Measurements from ENCODE around the gene OSBPL6.

OSBPL6 gene

GRCh38 chr2:178441426-178441825 lies 247.1 kb downstream of the OSBPL6 start:
- no peaks in the 10 kb centered on the region for H3K9me2 ChIP-seq (replicated peaks; ENCODE audit: control insufficient read depth, low read length)
- H3F3A ChIP-seq (ENCODE audit: control insufficient read depth, insufficient read depth): no peaks in the 10 kb centered on the region
- no peaks in the 10 kb centered on the region for H3K27me3 ChIP-seq (ENCODE audit: control insufficient read depth, low read length)
- no peaks in the 10 kb centered on the region for H3K4me1 ChIP-seq (ENCODE audit: control insufficient read depth, low read length)
- no peaks in the 10 kb centered on the region for H4K20me1 ChIP-seq (ENCODE audit: control insufficient read depth, insufficient read depth, low read depth, low read length)
- H3K4me2 ChIP-seq (ENCODE audit: low read length): no peak overlapping the region
- peaks cover 90% of the 10 kb centered on the region for H3K36me3 ChIP-seq (ENCODE audit: control insufficient read depth, low read length)
- peaks cover 3% of the 10 kb centered on the region; the same call in 1 of the 2 replicates for H3K79me2 ChIP-seq (ENCODE audit: control insufficient read depth, low read length)
- no peak overlapping the region for H3K27ac ChIP-seq (ENCODE audit: low read depth, low read length)
- H3K4me3 ChIP-seq (ENCODE audit: low read length): no peak overlapping the region
- H3K9me3 ChIP-seq (ENCODE audit: control insufficient read depth, insufficient read depth, low read length): no peaks in the 10 kb centered on the region
- no peak for TF ChIP-seq EZH2phosphoT487 (IDR thresholded peaks at IDR 0.05; ENCODE audit: borderline replicate concordance, low read length)
- no peak for TF ChIP-seq CTCF (IDR thresholded peaks at IDR 0.05; ENCODE audit: low read depth, low read length, poor library complexity, severe bottlenecking)

GRCh38 chr2:178448968-178449661 lies 254.8 kb downstream of the OSBPL6 start:
- H3K79me2 ChIP-seq (ENCODE audit: control insufficient read depth, low read length): peaks cover 34% of the 10 kb centered on the region
- peaks cover 54% of the 10 kb centered on the region for H3K36me3 ChIP-seq (ENCODE audit: control insufficient read depth, low read length)
- H3K9me2 ChIP-seq (replicated peaks; ENCODE audit: control insufficient read depth, low read length): no peaks in the 10 kb centered on the region
- 0 out of 2 replicates have a peak, but pooled peaks cover 4% of the 10 kb centered on the region for H3F3A ChIP-seq (ENCODE audit: control insufficient read depth, insufficient read depth)
- H3K27me3 ChIP-seq (ENCODE audit: control insufficient read depth, low read length): no peaks in the 10 kb centered on the region
- H4K20me1 ChIP-seq (ENCODE audit: control insufficient read depth, insufficient read depth, low read depth, low read length): peaks cover 6% of the 10 kb centered on the region; the same call in 1 of the 2 replicates
- peak overlapping the region; percentile 79 for H3K4me2 ChIP-seq (ENCODE audit: low read length)
- peaks cover 29% of the 10 kb centered on the region for H3K4me1 ChIP-seq (ENCODE audit: control insufficient read depth, low read length)
- H3K4me3 ChIP-seq (ENCODE audit: low read length): peak overlapping the region; percentile 93
- H3K9me3 ChIP-seq (ENCODE audit: control insufficient read depth, insufficient read depth, low read length): no peaks in the 10 kb centered on the region
- TF ChIP-seq CTCF (IDR thresholded peaks at IDR 0.05; ENCODE audit: low read depth, low read length, poor library complexity, severe bottlenecking) (no peak), EZH2phosphoT487 (IDR thresholded peaks at IDR 0.05; ENCODE audit: borderline replicate concordance, low read length) (no peak)
- H3K27ac ChIP-seq (ENCODE audit: low read depth, low read length): no peak overlapping the region

- peaks cover 47% of the 10 kb centered on the region for H3K36me3 ChIP-seq (ENCODE audit: control insufficient read depth, low read length)
- H3K4me1 ChIP-seq (ENCODE audit: control insufficient read depth, low read length): peaks cover 29% of the 10 kb centered on the region
- H3F3A ChIP-seq (ENCODE audit: control insufficient read depth, insufficient read depth): 0 out of 2 replicates have a peak, but pooled peaks cover 4% of the 10 kb centered on the region
- H3K9me2 ChIP-seq (replicated peaks; ENCODE audit: control insufficient read depth, low read length): no peaks in the 10 kb centered on the region
- H3K4me3 ChIP-seq (ENCODE audit: low read length): peak overlapping the region; percentile 93
- peaks cover 6% of the 10 kb centered on the region; the same call in 1 of the 2 replicates for H4K20me1 ChIP-seq (ENCODE audit: control insufficient read depth, insufficient read depth, low read depth, low read length)
- H3K9me3 ChIP-seq (ENCODE audit: control insufficient read depth, insufficient read depth, low read length): no peaks in the 10 kb centered on the region
- H3K4me2 ChIP-seq (ENCODE audit: low read length): peak overlapping the region; percentile 79
- TF ChIP-seq EZH2phosphoT487 (IDR thresholded peaks at IDR 0.05; ENCODE audit: borderline replicate concordance, low read length): no peak
- H3K27ac ChIP-seq (ENCODE audit: low read depth, low read length): peak overlapping the region; percentile 79
- peaks cover 34% of the 10 kb centered on the region for H3K79me2 ChIP-seq (ENCODE audit: control insufficient read depth, low read length)
- no peaks in the 10 kb centered on the region for H3K27me3 ChIP-seq (ENCODE audit: control insufficient read depth, low read length)
These were observed 255.6 kb downstream of the OSBPL6 start for GRCh38 chr2:178449700-178450523.

- Histone ChIP-seq H3K79me2 (ENCODE audit: control insufficient read depth, low read length) (peaks cover 34% of the 10 kb centered on the region), H3K36me3 (ENCODE audit: control insufficient read depth, low read length) (peaks cover 42% of the 10 kb centered on the region), H4K20me1 (ENCODE audit: control insufficient read depth, insufficient read depth, low read depth, low read length) (peaks cover 6% of the 10 kb centered on the region; the same call in 1 of the 2 replicates), H3K9me3 (ENCODE audit: control insufficient read depth, insufficient read depth, low read length) (no peaks in the 10 kb centered on the region), H3K27me3 (ENCODE audit: control insufficient read depth, low read length) (no peaks in the 10 kb centered on the region), H3K4me2 (ENCODE audit: low read length) (peak overlapping the region; percentile 79), H3K27ac (ENCODE audit: low read depth, low read length) (peak overlapping the region; percentile 79), H3K4me1 (ENCODE audit: control insufficient read depth, low read length) (peaks cover 29% of the 10 kb centered on the region), H3K9me2 (replicated peaks; ENCODE audit: control insufficient read depth, low read length) (no peaks in the 10 kb centered on the region), H3F3A (ENCODE audit: control insufficient read depth, insufficient read depth) (0 out of 2 replicates have a peak, but pooled peaks cover 4% of the 10 kb centered on the region), H3K4me3 (ENCODE audit: low read length) (peak overlapping the region; percentile 93)
- TF ChIP-seq CTCF (IDR thresholded peaks at IDR 0.05; ENCODE audit: low read depth, low read length, poor library complexity, severe bottlenecking) (no peak), EZH2phosphoT487 (IDR thresholded peaks at IDR 0.05; ENCODE audit: borderline replicate concordance, low read length) (no peak)
These were observed 256.1 kb downstream of the OSBPL6 start for GRCh38 chr2:178450524-178450773.
